ENCODE data around the gene BBC3.
"Not testable (repeated sequence)": the region's sequence is repeated elsewhere in the genome, so short reads cannot be mapped to it uniquely, and the experiment has no call there.

Gene BBC3

GRCh38 chr19:47271949-47272348 is 41.0 kb upstream of the BBC3 start:
- H3K36me3 ChIP-seq (ENCODE audit: control insufficient read depth in 5 of 5, insufficient read depth in 5 of 5, low read length in 5 of 5), result peaks cover 0 to 32% (median 30%) of the 10 kb centered on the region in 5 donors
- H3K4me3 ChIP-seq (ENCODE audit: low read depth in 1 of 5, low read length in 5 of 5), result no peak overlapping the region
- no peaks in the 10 kb centered on the region for H3K27me3 ChIP-seq (ENCODE audit: control insufficient read depth in 5 of 5, insufficient read depth in 4 of 5, low read length in 5 of 5)
- no peak overlapping the region for H3K27ac ChIP-seq (ENCODE audit: low read depth, low read length)
- no peaks in the 10 kb centered on the region for H3K9me3 ChIP-seq (ENCODE audit: control insufficient read depth in 5 of 5, low read length in 5 of 5)
- H3K9ac ChIP-seq (ENCODE audit: low read length in 5 of 5), result no peak overlapping the region
- H3K4me1 ChIP-seq (ENCODE audit: control insufficient read depth in 5 of 5, insufficient read depth in 5 of 5, low read length in 5 of 5), result peaks cover 6 to 36% (median 35%) of the 10 kb centered on the region in 5 donors

GRCh38 chr19:47270408-47270807 is 39.4 kb upstream of the BBC3 start:
- Histone ChIP-seq H3K36me3 (ENCODE audit: control insufficient read depth in 5 of 5, insufficient read depth in 5 of 5, low read length in 5 of 5) (peaks cover 0 to 45% (median 39%) of the 10 kb centered on the region in 5 donors), H3K4me1 (ENCODE audit: control insufficient read depth in 5 of 5, insufficient read depth in 5 of 5, low read length in 5 of 5) (peaks cover 0 to 25% (median 23%) of the 10 kb centered on the region in 5 donors), H3K27ac (ENCODE audit: low read depth, low read length) (no peak overlapping the region), H3K27me3 (ENCODE audit: control insufficient read depth in 5 of 5, insufficient read depth in 4 of 5, low read length in 5 of 5) (no peaks in the 10 kb centered on the region), H3K4me3 (ENCODE audit: low read depth in 1 of 5, low read length in 5 of 5) (no peak overlapping the region), H3K9me3 (ENCODE audit: control insufficient read depth in 5 of 5, low read length in 5 of 5) (no peaks in the 10 kb centered on the region), H3K9ac (ENCODE audit: low read length in 5 of 5) (no peak overlapping the region)

GRCh38 chr19:47269596-47269995 is 38.6 kb upstream of the BBC3 start:
- Histone ChIP-seq H3K9ac (ENCODE audit: low read length in 5 of 5) (no peak overlapping the region), H3K27ac (ENCODE audit: low read depth, low read length) (no peak overlapping the region), H3K27me3 (ENCODE audit: control insufficient read depth in 5 of 5, insufficient read depth in 4 of 5, low read length in 5 of 5) (no peaks in the 10 kb centered on the region), H3K9me3 (ENCODE audit: control insufficient read depth in 5 of 5, low read length in 5 of 5) (no peaks in the 10 kb centered on the region), H3K4me1 (ENCODE audit: control insufficient read depth in 5 of 5, insufficient read depth in 5 of 5, low read length in 5 of 5) (peaks cover 0 to 20% (median 18%) of the 10 kb centered on the region in 5 donors), H3K36me3 (ENCODE audit: control insufficient read depth in 5 of 5, insufficient read depth in 5 of 5, low read length in 5 of 5) (peaks cover 0 to 53% (median 47%) of the 10 kb centered on the region in 5 donors), H3K4me3 (ENCODE audit: low read depth in 1 of 5, low read length in 5 of 5) (no peak overlapping the region)

GRCh38 chr19:47268028-47268427 is 37.0 kb upstream of the BBC3 start:
- Histone ChIP-seq H3K4me3 (ENCODE audit: low read depth in 1 of 5, low read length in 5 of 5) (no peak overlapping the region), H3K9me3 (ENCODE audit: control insufficient read depth in 5 of 5, low read length in 5 of 5) (no peaks in the 10 kb centered on the region), H3K27ac (ENCODE audit: low read depth, low read length) (no peak overlapping the region), H3K9ac (ENCODE audit: low read length in 5 of 5) (no peak overlapping the region), H3K36me3 (ENCODE audit: control insufficient read depth in 5 of 5, insufficient read depth in 5 of 5, low read length in 5 of 5) (peaks cover 0 to 63% (median 56%) of the 10 kb centered on the region in 5 donors), H3K4me1 (ENCODE audit: control insufficient read depth in 5 of 5, insufficient read depth in 5 of 5, low read length in 5 of 5) (peaks cover 0 to 11% (median 8%) of the 10 kb centered on the region in 5 donors), H3K27me3 (ENCODE audit: control insufficient read depth in 5 of 5, insufficient read depth in 4 of 5, low read length in 5 of 5) (no peaks in the 10 kb centered on the region)

GRCh38 chr19:47267350-47267759 is 36.4 kb upstream of the BBC3 start:
- Histone ChIP-seq H3K36me3 (ENCODE audit: control insufficient read depth in 5 of 5, insufficient read depth in 5 of 5, low read length in 5 of 5) (peaks cover 0 to 69% (median 58%) of the 10 kb centered on the region in 5 donors), H3K27me3 (ENCODE audit: control insufficient read depth in 5 of 5, insufficient read depth in 4 of 5, low read length in 5 of 5) (no peaks in the 10 kb centered on the region), H3K4me3 (ENCODE audit: low read depth in 1 of 5, low read length in 5 of 5) (no peak overlapping the region), H3K4me1 (ENCODE audit: control insufficient read depth in 5 of 5, insufficient read depth in 5 of 5, low read length in 5 of 5) (peaks cover 0 to 4% (median 1%) of the 10 kb centered on the region in 5 donors), H3K27ac (ENCODE audit: low read depth, low read length) (no peak overlapping the region), H3K9me3 (ENCODE audit: control insufficient read depth in 5 of 5, low read length in 5 of 5) (no peaks in the 10 kb centered on the region), H3K9ac (ENCODE audit: low read length in 5 of 5) (no peak overlapping the region)

GRCh38 chr19:47266401-47266941 is 35.5 kb upstream of the BBC3 start:
- H3K4me3 ChIP-seq (ENCODE audit: low read depth in 1 of 5, low read length in 5 of 5), result no peak overlapping the region
- peaks cover 0 to 4% (median 0%) of the 10 kb centered on the region in 5 donors for H3K4me1 ChIP-seq (ENCODE audit: control insufficient read depth in 5 of 5, insufficient read depth in 5 of 5, low read length in 5 of 5)
- no peak overlapping the region for H3K9ac ChIP-seq (ENCODE audit: low read length in 5 of 5)
- no peaks in the 10 kb centered on the region for H3K9me3 ChIP-seq (ENCODE audit: control insufficient read depth in 5 of 5, low read length in 5 of 5)
- H3K27ac ChIP-seq (ENCODE audit: low read depth, low read length), result no peak overlapping the region
- H3K36me3 ChIP-seq (ENCODE audit: control insufficient read depth in 5 of 5, insufficient read depth in 5 of 5, low read length in 5 of 5), result peaks cover 0 to 69% (median 57%) of the 10 kb centered on the region in 5 donors
- H3K27me3 ChIP-seq (ENCODE audit: control insufficient read depth in 5 of 5, insufficient read depth in 4 of 5, low read length in 5 of 5), result no peaks in the 10 kb centered on the region

GRCh38 chr19:47264629-47265028 is 33.6 kb upstream of the BBC3 start:
- peaks cover 0 to 4% (median 0%) of the 10 kb centered on the region in 5 donors for H3K4me1 ChIP-seq (ENCODE audit: control insufficient read depth in 5 of 5, insufficient read depth in 5 of 5, low read length in 5 of 5)

GRCh38 chr19:47261946-47262793 is 31.2 kb upstream of the BBC3 start:
- not testable (repeated sequence) for H3K4me3 ChIP-seq (ENCODE audit: low read depth in 1 of 5, low read length in 5 of 5); H3K9ac ChIP-seq (ENCODE audit: low read length in 5 of 5); H3K9me3 ChIP-seq (ENCODE audit: control insufficient read depth in 5 of 5, low read length in 5 of 5); H3K27ac ChIP-seq (ENCODE audit: low read depth, low read length); H3K27me3 ChIP-seq (ENCODE audit: control insufficient read depth in 5 of 5, insufficient read depth in 4 of 5, low read length in 5 of 5)
- Histone ChIP-seq H3K36me3 (ENCODE audit: control insufficient read depth in 5 of 5, insufficient read depth in 5 of 5, low read length in 5 of 5) (peaks cover 0 to 73% (median 62%) of the 10 kb centered on the region in 5 donors), H3K4me1 (ENCODE audit: control insufficient read depth in 5 of 5, insufficient read depth in 5 of 5, low read length in 5 of 5) (peaks cover 8 to 20% (median 10%) of the 10 kb centered on the region in 5 donors)

More at GRCh38 chr19:47264629-47265028, 33.6 kb upstream of the BBC3 start:
- Histone ChIP-seq H3K27ac (ENCODE audit: low read depth, low read length) (no peak overlapping the region), H3K27me3 (ENCODE audit: control insufficient read depth in 5 of 5, insufficient read depth in 4 of 5, low read length in 5 of 5) (no peaks in the 10 kb centered on the region), H3K4me3 (ENCODE audit: low read depth in 1 of 5, low read length in 5 of 5) (no peak overlapping the region), H3K36me3 (ENCODE audit: control insufficient read depth in 5 of 5, insufficient read depth in 5 of 5, low read length in 5 of 5) (peaks cover 0 to 69% (median 58%) of the 10 kb centered on the region in 5 donors), H3K9ac (ENCODE audit: low read length in 5 of 5) (no peak overlapping the region), H3K9me3 (ENCODE audit: control insufficient read depth in 5 of 5, low read length in 5 of 5) (no peaks in the 10 kb centered on the region)

- no peaks in the 10 kb centered on the region for H3K9me3 ChIP-seq (ENCODE audit: control insufficient read depth in 5 of 5, low read length in 5 of 5)
- H3K27me3 ChIP-seq (ENCODE audit: control insufficient read depth in 5 of 5, insufficient read depth in 4 of 5, low read length in 5 of 5), result peaks cover 0 to 4% (median 0%) of the 10 kb centered on the region in 5 donors
- no peak overlapping the region for H3K4me3 ChIP-seq (ENCODE audit: low read depth in 1 of 5, low read length in 5 of 5)
- H3K27ac ChIP-seq (ENCODE audit: low read depth, low read length), result no peak overlapping the region
- H3K9ac ChIP-seq (ENCODE audit: low read length in 5 of 5), result no peak overlapping the region
- peaks cover 8 to 28% (median 18%) of the 10 kb centered on the region in 5 donors for H3K4me1 ChIP-seq (ENCODE audit: control insufficient read depth in 5 of 5, insufficient read depth in 5 of 5, low read length in 5 of 5)
- peaks cover 0 to 59% (median 52%) of the 10 kb centered on the region in 5 donors for H3K36me3 ChIP-seq (ENCODE audit: control insufficient read depth in 5 of 5, insufficient read depth in 5 of 5, low read length in 5 of 5)
Measured at GRCh38 chr19:47260476-47260875, 29.5 kb upstream of the BBC3 start.
